SH-SY5Y (cell line): Measurements from ENCODE around the gene PYCR2.

ENCODE experiments used
- GATA2 ChIP-seq: IDR thresholded peaks from 2 replicates; pipeline ENCODE4 v1.6.1; 2011; ENCODE audit warnings: mild to moderate bottlenecking, low read depth, low read length
- GATA3 ChIP-seq: IDR thresholded peaks from 2 replicates; pipeline ENCODE4 v1.6.1; 2011; ENCODE audit warnings: low read depth, mild to moderate bottlenecking, low read length, moderate library complexity

Gene PYCR2

GRCh38 chr1:225880222-225880588, 43.8 kb downstream of the PYCR2 start:
- TF ChIP-seq GATA2: no peak
- TF ChIP-seq GATA3: no peak

DNA sequence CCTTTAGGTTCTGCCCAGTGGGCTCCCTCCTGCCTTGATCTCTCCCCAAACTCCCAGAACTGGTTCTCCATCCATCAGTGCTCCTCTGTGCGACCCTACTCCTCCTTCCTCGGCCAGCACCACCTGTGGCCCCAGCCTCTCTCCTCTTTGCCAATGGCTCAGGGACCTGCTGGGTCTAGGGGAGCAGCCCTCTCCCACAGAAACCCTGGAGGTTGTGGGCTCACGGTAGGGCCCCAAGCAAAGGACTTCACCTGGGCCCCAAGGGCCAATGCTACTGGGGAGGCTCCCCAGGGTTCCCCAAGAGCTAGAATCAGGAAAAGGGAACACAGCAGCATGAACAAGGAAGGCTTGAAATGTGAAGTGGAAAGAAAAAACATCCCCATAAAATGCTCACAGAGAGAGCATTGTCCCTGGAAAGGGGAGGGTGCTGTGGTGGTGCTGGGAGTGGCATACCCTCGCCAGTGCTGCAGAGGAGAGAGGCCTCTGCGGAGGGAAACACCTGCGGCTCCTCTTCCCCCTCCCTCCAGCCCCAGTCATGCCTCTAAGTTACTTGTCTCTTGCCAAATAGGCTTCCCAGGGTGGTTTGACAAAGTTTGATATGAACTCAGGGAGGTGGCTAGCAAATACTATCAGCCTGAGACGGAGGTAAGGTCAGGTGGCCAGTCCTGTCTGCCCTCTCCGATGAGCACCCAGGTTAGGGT, 44.4 kb downstream of the PYCR2 start:
- TF ChIP-seq GATA2 (no peak), GATA3 (no peak)

- TF ChIP-seq GATA3 (no peak), GATA2 (no peak)
These were observed 45.8 kb downstream of the PYCR2 start for GRCh38 chr1:225878282-225878681.

GRCh38 chr1:225877580-225877979, 46.5 kb downstream of the PYCR2 start:
- TF ChIP-seq GATA3 (no peak), GATA2 (no peak)

DNA sequence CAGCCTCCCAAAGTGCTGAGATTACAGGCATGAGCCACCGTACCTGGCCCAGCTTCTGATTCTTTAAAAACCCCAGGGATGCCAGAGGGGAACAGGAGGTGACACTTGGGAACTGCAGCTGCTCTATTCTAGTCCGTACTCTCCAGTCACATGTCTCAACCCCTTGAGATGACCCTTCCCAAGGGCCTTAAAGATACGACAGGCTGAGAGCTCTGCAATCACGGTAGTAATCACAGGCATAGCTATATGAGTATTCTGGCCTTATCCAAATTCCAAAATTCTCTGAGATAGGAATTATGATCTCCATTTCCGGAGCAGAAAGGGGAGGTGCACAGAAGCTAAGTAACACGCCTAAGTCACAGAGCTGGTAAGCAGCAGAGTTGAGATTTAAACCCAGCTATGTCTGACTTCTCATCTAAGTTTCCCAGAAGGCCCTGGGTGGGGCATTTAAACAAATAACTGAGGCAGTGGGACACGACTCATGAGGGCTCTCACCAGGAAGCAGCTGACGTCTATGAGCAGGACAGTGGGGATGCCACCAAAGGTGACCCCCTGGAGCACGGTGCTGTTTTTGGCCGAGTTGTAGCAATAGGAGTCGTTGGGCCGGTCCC, 47.0 kb downstream of the PYCR2 start:
- TF ChIP-seq GATA3: no peak

DNA sequence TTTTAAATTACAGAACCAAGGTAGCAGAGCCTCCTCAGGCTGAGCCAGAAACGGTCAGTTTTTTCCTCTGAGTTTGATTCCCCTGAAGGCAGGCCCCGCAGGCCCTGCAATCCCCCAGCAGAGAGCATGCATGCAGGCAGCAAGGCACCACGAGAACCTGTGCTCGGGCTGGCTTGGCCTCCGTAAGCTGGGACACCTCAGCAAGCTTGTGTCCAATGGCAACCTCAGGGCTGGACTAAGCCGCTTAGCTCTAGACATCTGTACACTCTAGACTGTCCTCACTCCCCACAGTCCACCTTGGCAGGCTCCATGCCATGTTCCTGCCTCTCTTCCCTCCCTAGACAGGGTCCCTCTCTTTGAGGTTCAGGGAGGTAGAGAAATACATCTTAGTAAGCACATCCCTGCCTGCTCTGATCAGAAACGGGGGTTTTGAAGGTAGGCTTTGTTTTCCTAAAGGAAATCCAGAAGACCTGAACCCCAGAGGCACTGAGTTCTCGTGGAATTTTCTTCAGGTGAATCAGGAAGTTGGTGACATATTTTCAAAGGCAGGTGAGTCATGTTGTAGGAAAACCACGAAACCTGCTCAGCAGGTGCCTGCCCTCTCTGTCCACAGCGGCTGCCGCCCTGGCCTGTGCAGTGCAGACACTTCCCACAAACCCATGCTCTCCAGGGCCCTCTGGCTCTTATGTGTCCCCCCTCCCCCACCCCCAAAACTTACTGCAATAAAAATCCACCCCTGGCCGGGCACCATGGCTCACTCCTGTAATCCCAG, 48.8 kb downstream of the PYCR2 start:
- TF ChIP-seq GATA3: no peak
- TF ChIP-seq GATA2: no peak

DNA sequence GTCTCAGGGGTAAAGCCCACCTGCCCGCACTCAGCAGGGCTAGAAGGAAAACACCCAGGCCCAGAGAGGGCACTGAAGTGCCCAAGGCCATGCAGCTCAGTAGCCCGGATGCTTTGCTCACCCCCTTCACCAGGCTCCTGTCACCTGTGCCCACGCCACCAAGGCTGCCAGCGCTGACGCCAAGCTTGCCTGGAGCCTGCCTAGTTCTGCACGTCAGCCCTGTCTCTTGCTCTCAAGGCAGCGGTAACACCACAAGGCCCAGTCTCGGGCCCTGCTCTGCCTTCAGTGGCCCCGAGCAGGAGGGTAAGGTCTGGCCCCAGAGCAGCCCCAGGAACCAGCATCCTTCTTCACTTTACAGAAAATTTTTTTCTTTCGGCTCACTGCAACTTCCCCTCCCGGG, 49.6 kb downstream of the PYCR2 start:
- TF ChIP-seq GATA3 (no peak), GATA2 (no peak)

- no peak for TF ChIP-seq GATA3
- no peak for TF ChIP-seq GATA2
These were observed 50.7 kb downstream of the PYCR2 start for GRCh38 chr1:225873281-225873850.

- no peak for TF ChIP-seq GATA2
- no peak for TF ChIP-seq GATA3
These were observed 52.0 kb downstream of the PYCR2 start for GRCh38 chr1:225872075-225872430.

DNA sequence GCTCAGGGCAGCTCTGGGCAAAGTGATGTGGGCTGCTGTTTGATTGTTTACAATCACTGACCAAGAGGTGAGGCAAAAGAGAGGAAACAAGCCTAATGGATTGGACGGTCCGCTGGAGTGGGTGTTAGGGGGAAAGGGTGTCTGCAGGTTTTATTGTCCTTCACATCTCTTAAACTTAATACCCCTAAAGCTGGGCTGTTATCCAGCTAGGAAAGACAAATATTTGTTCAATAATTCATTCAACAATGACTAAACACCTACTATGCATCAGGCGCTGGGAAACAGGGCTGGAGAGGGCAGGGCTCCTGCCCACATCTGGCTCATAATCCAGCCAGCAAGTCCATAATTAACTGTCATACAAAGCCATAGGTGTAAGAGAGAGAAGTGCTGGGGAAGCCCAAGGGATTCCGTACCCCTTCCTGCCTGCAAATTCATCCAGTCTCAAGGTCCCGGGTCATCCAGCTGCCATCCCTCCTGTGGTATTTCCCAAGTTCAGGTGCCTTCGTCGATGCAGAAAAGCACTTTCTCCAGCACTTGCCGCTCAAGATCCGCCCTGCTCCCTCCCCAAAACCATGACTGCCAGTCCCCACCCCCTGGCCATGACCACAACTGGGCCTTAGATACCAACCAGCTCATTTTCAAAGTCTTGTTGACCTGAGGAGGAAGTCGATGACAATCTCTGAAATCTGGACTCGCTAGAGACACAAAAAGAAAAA, 52.5 kb downstream of the PYCR2 start:
- no peak for TF ChIP-seq GATA3
- TF ChIP-seq GATA2: no peak

GRCh38 chr1:225870911-225871310, 53.1 kb downstream of the PYCR2 start:
- TF ChIP-seq GATA3 (no peak), GATA2 (no peak)
